ENCODE data around the gene MPP3. TPM values are rescaled to one million over a fixed set of nuclear protein-coding genes. Genes with fewer than 3 reads are reported as not detected.

The MPP3 gene
- total RNA-seq, 4 donors from 2014 or later, result 5.1 to 10.8 (median 7.8) TPM

GRCh38 chr17:43812396-43813265 lies 20.3 kb downstream of the MPP3 start:
- Histone ChIP-seq H3K27me3 (no peaks in the 10 kb centered on the region), H3K36me3 (peaks cover 0 to 86% of the 10 kb centered on the region in 2 donors), H3K4me1 (no peaks in the 10 kb centered on the region), H3K27ac (no peak overlapping the region), H3K9me3 (no peaks in the 10 kb centered on the region), H3K4me3 (no peak overlapping the region)
- no peak for TF ChIP-seq POLR2AphosphoS5 (IDR thresholded peaks at IDR 0.05)
- no peak for TF ChIP-seq CTCF (IDR thresholded peaks at IDR 0.05)
- TF ChIP-seq POLR2A (IDR thresholded peaks at IDR 0.05), result no peak
- TF ChIP-seq EP300 (IDR thresholded peaks at IDR 0.05), result no peak
- 85 to 95% methylated on average over 3 to 4 of the region's 10 CpGs for WGBS, 2 donors (ENCODE audit: low coverage in 1 of 2)
- no peak for ATAC-seq

GRCh38 chr17:43810823-43811222 lies 22.1 kb downstream of the MPP3 start:
- Histone ChIP-seq H3K27ac (no peak overlapping the region), H3K9me3 (no peaks in the 10 kb centered on the region), H3K36me3 (peaks cover 0 to 80% of the 10 kb centered on the region in 2 donors), H3K27me3 (no peaks in the 10 kb centered on the region), H3K4me1 (no peaks in the 10 kb centered on the region), H3K4me3 (no peak overlapping the region)
- TF ChIP-seq POLR2A (IDR thresholded peaks at IDR 0.05), result no peak
- no peak for TF ChIP-seq POLR2AphosphoS5 (IDR thresholded peaks at IDR 0.05)
- TF ChIP-seq CTCF (IDR thresholded peaks at IDR 0.05), result no peak
- no peak for TF ChIP-seq EP300 (IDR thresholded peaks at IDR 0.05)
- 84 to 94% methylated on average over 5 of the region's 5 CpGs for WGBS, 2 donors (ENCODE audit: low coverage in 1 of 2)
- no peak for ATAC-seq

- Histone ChIP-seq H3K27me3 (no peaks in the 10 kb centered on the region), H3K4me1 (no peaks in the 10 kb centered on the region), H3K4me3 (no peak overlapping the region), H3K27ac (no peak overlapping the region), H3K9me3 (no peaks in the 10 kb centered on the region), H3K36me3 (peaks cover 0 to 78% of the 10 kb centered on the region in 2 donors)
- ATAC-seq, result no peak
- 29 to 100% methylated on average over 1 of the region's 4 CpGs for WGBS, 2 donors (ENCODE audit: low coverage in 1 of 2)
- no peak for TF ChIP-seq EP300 (IDR thresholded peaks at IDR 0.05)
- no peak for TF ChIP-seq POLR2AphosphoS5 (IDR thresholded peaks at IDR 0.05)
- no peak for TF ChIP-seq POLR2A (IDR thresholded peaks at IDR 0.05)
- no peak for TF ChIP-seq CTCF (IDR thresholded peaks at IDR 0.05)
Measured at GRCh38 chr17:43810226-43810715, 22.7 kb downstream of the MPP3 start.

- H3K4me3 ChIP-seq, result no peak overlapping the region
- ATAC-seq, result no peak
- H3K27ac ChIP-seq, result no peak overlapping the region
- H3K27me3 ChIP-seq, result no peaks in the 10 kb centered on the region
- peaks cover 0 to 76% of the 10 kb centered on the region in 2 donors for H3K36me3 ChIP-seq
- H3K9me3 ChIP-seq, result no peaks in the 10 kb centered on the region
- no peak for TF ChIP-seq EP300 (IDR thresholded peaks at IDR 0.05)
- no peak for TF ChIP-seq POLR2AphosphoS5 (IDR thresholded peaks at IDR 0.05)
- no peak for TF ChIP-seq CTCF (IDR thresholded peaks at IDR 0.05)
- no peak for TF ChIP-seq POLR2A (IDR thresholded peaks at IDR 0.05)
- no peaks in the 10 kb centered on the region for H3K4me1 ChIP-seq
- 82 to 89% methylated on average over 4 to 5 of the region's 5 CpGs for WGBS, 2 donors (ENCODE audit: low coverage in 1 of 2)
Measured at GRCh38 chr17:43809121-43809520, 23.8 kb downstream of the MPP3 start.

GRCh38 chr17:43808076-43808475 lies 24.9 kb downstream of the MPP3 start:
- Histone ChIP-seq H3K9me3 (no peaks in the 10 kb centered on the region), H3K36me3 (peaks cover 0 to 76% of the 10 kb centered on the region in 2 donors), H3K27me3 (no peaks in the 10 kb centered on the region), H3K27ac (no peak overlapping the region), H3K4me3 (no peak overlapping the region), H3K4me1 (no peaks in the 10 kb centered on the region)
- no peak for ATAC-seq
- no peak for TF ChIP-seq POLR2A (IDR thresholded peaks at IDR 0.05)
- TF ChIP-seq CTCF (IDR thresholded peaks at IDR 0.05), result no peak
- no peak for TF ChIP-seq POLR2AphosphoS5 (IDR thresholded peaks at IDR 0.05)
- TF ChIP-seq EP300 (IDR thresholded peaks at IDR 0.05), result no peak
- 82 to 93% methylated on average over 3 of the region's 4 CpGs for WGBS, 2 donors (ENCODE audit: low coverage in 1 of 2)
